Sigmoid colon (tissue), 7 donors: ENCODE measurements around the gene MBD2. TPM values are rescaled to one million over a fixed set of nuclear protein-coding genes. Genes with fewer than 3 reads are reported as not detected.

Source experiments
- DNase-seq: peaks from one replicate; pipeline ENCODE4 v3.0.0-alpha.2; 2019
- H3K27ac ChIP-seq, 4 donors: fragments of 200-600 bp; sonication (generic); one replicate each; pipeline ENCODE4 v1.5.1; 2016 to 2019; ENCODE audit warnings: mild to moderate bottlenecking in 1 of 4
- H3K27me3 ChIP-seq, 3 donors: fragments of 200-600 bp; sonication (generic); one replicate each; pipeline ENCODE4 v1.5.1; 2019; ENCODE audit warnings: mild to moderate bottlenecking in 1 of 3
- H3K36me3 ChIP-seq, 4 donors: fragments of 200-600 bp; sonication (generic); one replicate each; pipeline ENCODE4 v1.5.1; 2016 to 2019
- H3K4me1 ChIP-seq, 4 donors: fragments of 200-600 bp; sonication (generic); one replicate each; pipeline ENCODE4 v1.5.1; 2017 to 2019
- H3K4me3 ChIP-seq, 4 donors: fragments of 200-600 bp; sonication (generic); one replicate each; pipeline ENCODE4 v1.5.1; 2017 to 2019; ENCODE audit warnings: mild to moderate bottlenecking in 2 of 4, moderate library complexity in 1 of 4
- H3K9me3 ChIP-seq, 4 donors: fragments of 200-600 bp in 3 of 4; sonication (generic) in 3 of 4; one replicate each; pipeline versions ENCODE4 v1.5.1 to v1.6.1; 2013 to 2019
- EP300 ChIP-seq, 4 donors: sonication (generic); formaldehyde crosslinking; IDR thresholded peaks; one replicate each; pipeline ENCODE4 v1.6.1; 2017; ENCODE audit warnings: antibody characterized with exemption in 4 of 4
- POLR2A ChIP-seq, 2 donors: fragments of 450-650 bp; IDR thresholded peaks; one replicate each; pipeline ENCODE4 v1.6.1; 2016; ENCODE audit warnings: antibody characterized with exemption in 2 of 2, mild to moderate bottlenecking in 2 of 2, moderate library complexity in 2 of 2
- POLR2AphosphoS5 ChIP-seq, 4 donors: sonication (generic); formaldehyde crosslinking; IDR thresholded peaks; one replicate each; pipeline ENCODE4 v1.6.1; 2017; ENCODE audit warnings: antibody characterized with exemption in 4 of 4
- WGBS, 2 donors: extraction: QIAGEN DNeasy Blood & Tissue Kit; methylation state at CpG; one replicate each; pipeline ENCODE4 v1.1.7; 2013; 5-methylcytosine and 5-hydroxymethylcytosine counted together
- intact Hi-C: fragments of 100-400 bp; cut with DNase I; formaldehyde crosslinking; loops from one replicate; pipeline ENCODE4 v1.15.1; 2023
- polyA plus RNA-seq, 3 donors: library from polyadenylated mRNA; stranded (reverse); fragments of 200-250 nt; gene quantifications; one replicate each; pipeline ENCODE4 v1.2.3, GENCODE V29; 2013
- total RNA-seq, 4 donors: library from RNA; depleted of rRNA; stranded (reverse); fragments of >200 nt; gene quantifications; one replicate each; pipeline ENCODE4 v1.1.0, GENCODE V29; 2016
- TF ChIP-seq, protein P1 (sequence below), 4 experiments: fragments of 450-650 bp in 3 of 4; fragments of 200-600 bp in 1 of 4; IDR thresholded peaks; one replicate each; pipeline ENCODE4 v1.5.1; 2016 to 2019; ENCODE audit warnings: antibody characterized with exemption in 4 of 4, mild to moderate bottlenecking in 3 of 4, moderate library complexity in 2 of 4
- donor health status: healthy with polysubstance abuse.
- donor health status: Bipolar disorder and iron deficiency.
- donor health status: healthy.

The MBD2 gene
- total and polyA plus RNA-seq, 7 donors = 21.4 to 36.7 (median 32.1) TPM

DNA sequence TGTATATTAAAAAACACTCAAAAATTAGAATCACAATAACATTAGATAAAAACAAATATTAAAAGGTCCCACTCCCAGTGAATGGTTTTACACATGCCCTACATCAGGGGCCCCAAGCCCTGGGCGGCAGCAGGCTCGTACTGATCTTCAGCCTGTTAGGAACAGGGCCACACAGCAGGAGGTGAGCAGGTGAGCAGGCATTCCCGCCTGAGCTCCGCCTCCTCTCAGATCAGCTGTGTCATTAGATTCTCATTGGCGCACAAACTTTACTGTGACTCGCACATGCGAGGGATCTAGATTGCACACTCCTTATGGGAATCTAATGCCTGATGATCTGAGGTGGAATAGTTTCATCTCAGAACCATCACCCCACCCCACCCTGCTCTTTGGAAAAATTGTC, 74.2 kb downstream of the MBD2 start:
- Histone ChIP-seq H3K27ac (peak overlapping the region in 2 of 4 donors; percentile 29 to 45), H3K36me3 (peaks cover 0 to 27% (median 3%) of the 10 kb centered on the region in 4 donors)
- WGBS, 2 donors = 95 to 96% methylated on average over 7 of the region's 7 CpGs

GRCh38 chr18:54149078-54149697, 75.3 kb downstream of the MBD2 start:
- 78 to 82% methylated on average over 3 of the region's 3 CpGs for WGBS, 2 donors
- DNase-seq = no peak
- Histone ChIP-seq H3K36me3 (peaks cover 0 to 16% (median 3%) of the 10 kb centered on the region in 4 donors), H3K27me3 (no peaks in the 10 kb centered on the region), H3K4me1 (peaks cover 0 to 14% (median 6%) of the 10 kb centered on the region in 4 donors), H3K4me3 (no peak overlapping the region), H3K9me3 (no peaks in the 10 kb centered on the region), H3K27ac (peak overlapping the region in 3 of 4 donors; percentile 29 to 61 (median 45))
- intact Hi-C loops = no loop called here
- TF ChIP-seq POLR2A (IDR thresholded peaks at IDR 0.05) = no peak
- TF ChIP-seq POLR2AphosphoS5 (IDR thresholded peaks at IDR 0.05) = peak in 1 of 4 donors; percentile 23
- TF ChIP-seq EP300 (IDR thresholded peaks at IDR 0.05) = no peak
- TF ChIP-seq, protein P1, sequence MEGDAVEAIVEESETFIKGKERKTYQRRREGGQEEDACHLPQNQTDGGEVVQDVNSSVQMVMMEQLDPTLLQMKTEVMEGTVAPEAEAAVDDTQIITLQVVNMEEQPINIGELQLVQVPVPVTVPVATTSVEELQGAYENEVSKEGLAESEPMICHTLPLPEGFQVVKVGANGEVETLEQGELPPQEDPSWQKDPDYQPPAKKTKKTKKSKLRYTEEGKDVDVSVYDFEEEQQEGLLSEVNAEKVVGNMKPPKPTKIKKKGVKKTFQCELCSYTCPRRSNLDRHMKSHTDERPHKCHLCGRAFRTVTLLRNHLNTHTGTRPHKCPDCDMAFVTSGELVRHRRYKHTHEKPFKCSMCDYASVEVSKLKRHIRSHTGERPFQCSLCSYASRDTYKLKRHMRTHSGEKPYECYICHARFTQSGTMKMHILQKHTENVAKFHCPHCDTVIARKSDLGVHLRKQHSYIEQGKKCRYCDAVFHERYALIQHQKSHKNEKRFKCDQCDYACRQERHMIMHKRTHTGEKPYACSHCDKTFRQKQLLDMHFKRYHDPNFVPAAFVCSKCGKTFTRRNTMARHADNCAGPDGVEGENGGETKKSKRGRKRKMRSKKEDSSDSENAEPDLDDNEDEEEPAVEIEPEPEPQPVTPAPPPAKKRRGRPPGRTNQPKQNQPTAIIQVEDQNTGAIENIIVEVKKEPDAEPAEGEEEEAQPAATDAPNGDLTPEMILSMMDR (IDR thresholded peaks at IDR 0.05) = no peak

More for the DNA sequence above, 74.2 kb downstream of the MBD2 start:
- TF ChIP-seq POLR2A (IDR thresholded peaks at IDR 0.05) (no peak), POLR2AphosphoS5 (IDR thresholded peaks at IDR 0.05) (no peak), EP300 (IDR thresholded peaks at IDR 0.05) (no peak)
- TF ChIP-seq, protein P1 (IDR thresholded peaks at IDR 0.05) = no peak
- Histone ChIP-seq H3K27me3 (no peaks in the 10 kb centered on the region), H3K4me1 (peaks cover 0 to 14% (median 6%) of the 10 kb centered on the region in 4 donors), H3K9me3 (no peaks in the 10 kb centered on the region), H3K4me3 (no peak overlapping the region)
- intact Hi-C loops = no loop called here
- no peak for DNase-seq

DNA sequence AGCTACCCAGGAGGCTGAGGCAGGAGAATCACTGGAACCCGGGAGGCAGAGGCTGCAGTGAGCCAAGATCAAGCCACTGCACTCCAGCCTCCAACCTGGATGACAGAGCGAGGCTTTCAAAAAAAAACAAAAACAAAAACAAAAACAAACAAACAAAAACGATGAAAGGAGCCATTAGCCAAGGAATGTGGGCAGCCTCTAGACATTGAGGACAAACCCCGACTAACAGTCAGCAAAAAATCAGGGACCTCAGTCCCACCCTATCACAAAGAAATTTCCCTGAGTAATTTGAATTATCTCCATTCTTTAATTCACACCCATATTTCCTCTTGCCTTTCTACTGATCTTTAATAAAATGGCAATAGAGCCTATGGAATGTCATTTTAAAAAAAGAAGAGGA, 75.8 kb downstream of the MBD2 start:
- no peak overlapping the region for H3K4me3 ChIP-seq

GRCh38 chr18:54148151-54148550, 76.3 kb downstream of the MBD2 start:
- Histone ChIP-seq H3K36me3 (peaks cover 0 to 6% (median 2%) of the 10 kb centered on the region in 4 donors), H3K4me1 (peaks cover 0 to 14% (median 6%) of the 10 kb centered on the region in 4 donors), H3K4me3 (no peak overlapping the region), H3K27me3 (no peaks in the 10 kb centered on the region), H3K27ac (peak overlapping the region in 3 of 4 donors; percentile 21 to 61 (median 38)), H3K9me3 (peaks cover 0 to 2% (median 0%) of the 10 kb centered on the region in 4 donors)
- TF ChIP-seq POLR2A (IDR thresholded peaks at IDR 0.05) = no peak
- TF ChIP-seq EP300 (IDR thresholded peaks at IDR 0.05) = no peak
- TF ChIP-seq, protein P1 (IDR thresholded peaks at IDR 0.05) = no peak
- TF ChIP-seq POLR2AphosphoS5 (IDR thresholded peaks at IDR 0.05) = no peak
- intact Hi-C loops = no loop called here
- no peak for DNase-seq

More for the DNA sequence above, 75.8 kb downstream of the MBD2 start:
- Histone ChIP-seq H3K4me1 (peaks cover 0 to 14% (median 6%) of the 10 kb centered on the region in 4 donors), H3K9me3 (no peaks in the 10 kb centered on the region), H3K27me3 (no peaks in the 10 kb centered on the region), H3K36me3 (peaks cover 0 to 11% (median 3%) of the 10 kb centered on the region in 4 donors), H3K27ac (peak overlapping the region in 3 of 4 donors; percentile 21 to 61 (median 38))
- DNase-seq = no peak
- intact Hi-C loops = no loop called here
- 87% methylated on average over 4 of the region's 4 CpGs for WGBS, 2 donors
- TF ChIP-seq POLR2AphosphoS5 (IDR thresholded peaks at IDR 0.05) (no peak), EP300 (IDR thresholded peaks at IDR 0.05) (no peak), POLR2A (IDR thresholded peaks at IDR 0.05) (no peak)
- TF ChIP-seq, protein P1 (IDR thresholded peaks at IDR 0.05) = no peak
